HuH-7.5 (cell line): ENCODE results near the gene B4GALT3.

Experiments used
- DNase-seq: peaks from one replicate; pipeline ENCODE4 v3.0.0; 2011; ENCODE audit warnings: low spot score

Gene B4GALT3

GRCh38 chr1:161127649-161128048, 49.7 kb downstream of the B4GALT3 start:
- no peak for DNase-seq

DNA sequence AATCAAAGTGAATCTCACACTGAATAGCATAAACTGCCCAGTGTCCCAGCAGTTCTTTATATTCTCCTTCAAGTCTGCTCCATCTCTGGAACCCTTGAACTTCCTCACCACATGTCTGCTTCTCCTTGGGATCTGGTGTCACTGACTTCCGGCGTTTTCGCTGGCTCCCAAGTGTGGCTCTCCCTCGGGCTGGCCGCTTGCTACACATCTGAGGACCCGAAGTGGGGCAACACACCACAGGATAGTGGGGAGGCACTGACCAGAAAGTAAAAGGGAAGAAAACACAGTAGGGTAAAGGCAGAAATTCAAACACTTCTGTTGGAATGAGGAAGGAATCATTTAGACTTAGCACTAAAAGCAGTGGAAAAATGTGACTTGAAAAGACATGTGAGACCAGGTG, 54.3 kb downstream of the B4GALT3 start:
- DNase-seq: no peak

- no peak for DNase-seq
These were observed 55.5 kb downstream of the B4GALT3 start for GRCh38 chr1:161121834-161122233.
